Mesothelial cell of epicardium (in vitro differentiated cells): ENCODE data around the gene ST6GALNAC2. TPM values are rescaled to one million over a fixed set of nuclear protein-coding genes. Genes with fewer than 3 reads are reported as not detected.

Experiments used
- DNase-seq, 2 experiments: peaks; one replicate each; pipeline ENCODE4 v3.0.0; 2021; ENCODE audit warnings: low spot score in 2 of 2; ENCODE audit not compliant: unreplicated experiment in 2 of 2
- H3K27ac Mint-ChIP-seq: 2 replicates; pipeline ENCODE4 v1.8.0; 2021; ENCODE audit warnings: mixed read lengths
- H3K27me3 Mint-ChIP-seq: 2 replicates; pipeline ENCODE4 v1.8.0; 2021; ENCODE audit warnings: low read depth, mixed read lengths
- H3K36me3 Mint-ChIP-seq: 2 replicates; pipeline ENCODE4 v1.8.0; 2021; ENCODE audit warnings: mixed read lengths
- H3K4me1 Mint-ChIP-seq: 2 replicates; pipeline ENCODE4 v1.8.0; 2021; ENCODE audit warnings: mixed read lengths
- H3K4me3 Mint-ChIP-seq: 2 replicates; pipeline ENCODE4 v1.8.0; 2021; ENCODE audit warnings: mild to moderate bottlenecking, moderate library complexity, mixed read lengths
- H3K9me3 Mint-ChIP-seq: 2 replicates; pipeline ENCODE4 v1.8.0; 2021; ENCODE audit warnings: mixed read lengths
- CTCF ChIP-seq: fragments of 200-600 bp; sonication (generic); IDR thresholded peaks from one replicate; pipeline ENCODE4 v1.5.0; 2021; ENCODE audit warnings: antibody characterized with exemption; ENCODE audit not compliant: unreplicated experiment
- total RNA-seq: library from RNA; stranded (reverse); gene quantifications from 3 replicates; pipeline ENCODE4 v1.2.1, GENCODE V29; 2021

ST6GALNAC2 gene
- total RNA-seq, 1 donor from 2014 or later = 1.3 TPM

GRCh38 chr17:76576189-76576588 lies 9.5 kb downstream of the ST6GALNAC2 start:
- no peaks in the 10 kb centered on the region for H3K4me1 Mint-ChIP-seq
- H3K27me3 Mint-ChIP-seq = no peaks in the 10 kb centered on the region
- H3K27ac Mint-ChIP-seq = no peak overlapping the region
- DNase-seq = no peak
- no peak for TF ChIP-seq CTCF
- H3K4me3 Mint-ChIP-seq = no peak overlapping the region
- no peaks in the 10 kb centered on the region for H3K36me3 Mint-ChIP-seq
- no peaks in the 10 kb centered on the region for H3K9me3 Mint-ChIP-seq

- Mint-ChIP-seq H3K27me3 (no peaks in the 10 kb centered on the region), H3K4me1 (no peaks in the 10 kb centered on the region), H3K9me3 (no peaks in the 10 kb centered on the region), H3K36me3 (no peaks in the 10 kb centered on the region), H3K27ac (no peak overlapping the region), H3K4me3 (no peak overlapping the region)
- TF ChIP-seq CTCF = no peak
- DNase-seq = no peak
Observed at GRCh38 chr17:76575570-76575969, 10.1 kb downstream of the ST6GALNAC2 start.

GRCh38 chr17:76574166-76574565 lies 11.5 kb downstream of the ST6GALNAC2 start:
- no peak for DNase-seq
- H3K4me1 Mint-ChIP-seq = no peaks in the 10 kb centered on the region
- H3K36me3 Mint-ChIP-seq = no peaks in the 10 kb centered on the region
- no peaks in the 10 kb centered on the region for H3K9me3 Mint-ChIP-seq
- H3K27me3 Mint-ChIP-seq = no peaks in the 10 kb centered on the region
- TF ChIP-seq CTCF = no peak
- no peak overlapping the region for H3K4me3 Mint-ChIP-seq
- H3K27ac Mint-ChIP-seq = no peak overlapping the region

GRCh38 chr17:76573096-76573495 lies 12.6 kb downstream of the ST6GALNAC2 start:
- TF ChIP-seq CTCF = no peak
- no peaks in the 10 kb centered on the region for H3K9me3 Mint-ChIP-seq
- no peaks in the 10 kb centered on the region for H3K27me3 Mint-ChIP-seq
- H3K27ac Mint-ChIP-seq = no peak overlapping the region
- no peak for DNase-seq
- no peaks in the 10 kb centered on the region for H3K4me1 Mint-ChIP-seq
- H3K36me3 Mint-ChIP-seq = no peaks in the 10 kb centered on the region
- H3K4me3 Mint-ChIP-seq = no peak overlapping the region

- H3K9me3 Mint-ChIP-seq = no peaks in the 10 kb centered on the region
- no peaks in the 10 kb centered on the region for H3K36me3 Mint-ChIP-seq
- no peak overlapping the region for H3K27ac Mint-ChIP-seq
- no peak overlapping the region for H3K4me3 Mint-ChIP-seq
- H3K27me3 Mint-ChIP-seq = no peaks in the 10 kb centered on the region
- H3K4me1 Mint-ChIP-seq = no peaks in the 10 kb centered on the region
- no peak for DNase-seq
- TF ChIP-seq CTCF = no peak
Observed at GRCh38 chr17:76572201-76572910, 13.3 kb downstream of the ST6GALNAC2 start.
